ENCODE measurements around the gene DBNL.

The DBNL gene

DNA sequence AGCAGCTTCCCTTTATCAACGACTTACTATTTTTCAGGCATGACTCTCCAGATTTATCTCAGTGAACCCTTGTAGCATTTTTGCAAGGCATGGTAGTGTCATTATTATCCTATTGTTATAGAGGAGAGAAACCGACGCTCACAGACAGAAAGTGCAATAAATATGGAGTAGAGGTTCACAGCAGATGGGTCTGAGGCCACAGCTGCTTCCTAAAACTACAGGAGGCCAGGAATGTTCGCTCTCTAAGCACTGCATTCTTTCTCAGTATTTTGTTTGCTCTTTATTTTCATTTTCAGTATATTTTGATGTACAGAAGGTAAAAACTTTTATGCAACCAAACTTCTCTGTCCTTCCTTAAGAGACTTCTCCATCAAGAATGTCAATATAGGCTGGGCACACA is 55.2 kb downstream of the DBNL start:
- H3K4me3 Mint-ChIP-seq: no peak overlapping the region
- intact Hi-C loops (cut with micrococcal nuclease): no loop called here
- no peak overlapping the region for H3K27ac Mint-ChIP-seq
- H3K9me3 Mint-ChIP-seq: no peaks in the 10 kb centered on the region
- H3K36me3 Mint-ChIP-seq (ENCODE audit: low read depth): no peaks in the 10 kb centered on the region
- peaks cover 5% of the 10 kb centered on the region for H3K4me1 Mint-ChIP-seq (ENCODE audit: low read depth)
- H3K27me3 Mint-ChIP-seq: peaks cover 24% of the 10 kb centered on the region

DNA sequence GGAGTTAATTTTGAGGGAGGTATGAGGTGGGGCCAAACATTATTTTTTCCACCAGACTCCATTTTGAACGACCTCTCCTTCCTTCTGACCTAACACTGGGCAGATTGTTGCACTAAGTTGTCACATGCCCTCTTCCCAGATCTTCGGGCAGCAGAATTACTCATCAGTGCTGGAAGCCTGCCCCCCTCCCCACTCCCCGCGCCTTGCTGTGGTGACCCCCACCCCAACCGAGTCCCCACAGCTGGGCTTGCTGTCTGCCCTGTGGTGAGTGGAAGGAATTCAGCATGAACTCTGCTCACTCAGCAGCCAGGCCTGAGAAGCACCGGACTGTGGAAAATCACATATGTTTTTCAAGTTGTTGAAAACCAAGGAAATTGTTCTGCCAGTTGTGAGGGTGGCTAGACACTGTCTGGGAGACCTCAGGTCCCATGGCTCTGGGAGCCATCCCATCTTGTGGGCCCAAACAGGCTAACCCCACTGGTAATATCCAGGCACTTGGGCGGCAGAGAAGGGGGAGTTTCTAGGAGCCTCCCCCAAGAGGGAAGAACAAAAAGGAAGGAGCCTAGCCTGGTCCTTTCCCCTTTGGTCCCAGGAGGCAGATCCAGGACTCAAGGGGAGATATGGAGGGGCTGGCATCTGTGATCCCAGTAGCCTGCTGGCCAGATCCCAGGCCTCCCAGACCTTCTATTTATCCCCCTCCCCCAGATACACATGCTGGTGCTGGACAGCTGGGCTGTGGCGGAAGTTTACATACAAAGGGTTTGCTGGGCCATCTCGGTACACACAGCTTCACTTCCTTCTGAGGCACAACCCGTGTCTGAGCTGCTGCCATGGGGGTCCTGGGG is 56.2 kb downstream of the DBNL start:
- no peak overlapping the region for H3K4me3 Mint-ChIP-seq
- H3K36me3 Mint-ChIP-seq (ENCODE audit: low read depth): no peaks in the 10 kb centered on the region
- no peaks in the 10 kb centered on the region for H3K9me3 Mint-ChIP-seq
- intact Hi-C loops (cut with micrococcal nuclease): no loop called here
- H3K4me1 Mint-ChIP-seq (ENCODE audit: low read depth): peaks cover 2% of the 10 kb centered on the region
- no peak overlapping the region for H3K27ac Mint-ChIP-seq
- H3K27me3 Mint-ChIP-seq: peaks cover 31% of the 10 kb centered on the region

DNA sequence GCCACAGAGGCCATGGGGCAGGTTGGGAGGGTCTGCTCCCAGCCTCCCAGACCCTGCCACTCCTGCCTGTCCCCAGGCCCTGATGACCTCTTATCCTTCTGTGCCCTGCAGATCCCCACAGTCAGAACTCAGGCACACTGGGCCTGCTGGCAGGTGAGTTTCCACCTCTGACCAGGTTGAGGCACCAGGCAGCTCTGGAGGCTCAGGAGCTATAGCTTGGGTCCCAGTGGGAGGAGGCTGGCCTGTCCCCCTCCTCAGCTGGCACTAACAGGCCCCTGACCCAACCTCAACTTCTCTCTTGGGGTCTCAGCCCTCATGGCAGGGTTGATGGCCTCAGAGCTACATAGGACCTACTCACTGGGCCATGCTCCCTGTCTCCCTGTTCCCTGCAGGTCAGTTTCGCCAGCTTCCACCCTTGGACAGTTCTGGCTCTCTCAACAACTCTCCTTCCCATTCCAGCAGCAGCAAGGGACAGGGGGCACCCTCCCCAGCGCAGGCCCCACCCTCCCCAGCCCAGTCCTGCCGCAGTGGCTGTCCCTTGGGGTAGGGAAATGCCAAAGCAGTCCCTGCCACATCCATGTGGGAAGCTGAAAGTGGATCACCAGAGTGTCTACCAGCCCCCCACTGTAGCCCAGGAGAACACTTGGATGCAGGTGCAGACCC is 56.9 kb downstream of the DBNL start:
- Mint-ChIP-seq H3K9me3 (no peaks in the 10 kb centered on the region), H3K4me1 (ENCODE audit: low read depth) (peaks cover 6% of the 10 kb centered on the region), H3K4me3 (no peak overlapping the region), H3K27me3 (peaks cover 38% of the 10 kb centered on the region), H3K27ac (no peak overlapping the region), H3K36me3 (ENCODE audit: low read depth) (no peaks in the 10 kb centered on the region)
- intact Hi-C loops (cut with micrococcal nuclease): no loop called here

GRCh38 chr7:44101966-44102845 is 57.7 kb downstream of the DBNL start:
- Mint-ChIP-seq H3K4me3 (no peak overlapping the region), H3K4me1 (ENCODE audit: low read depth) (peaks cover 6% of the 10 kb centered on the region), H3K36me3 (ENCODE audit: low read depth) (no peaks in the 10 kb centered on the region), H3K27ac (no peak overlapping the region), H3K27me3 (peaks cover 38% of the 10 kb centered on the region), H3K9me3 (no peaks in the 10 kb centered on the region)
- intact Hi-C loops (cut with micrococcal nuclease): no loop called here

GRCh38 chr7:44102846-44103565 is 58.5 kb downstream of the DBNL start:
- intact Hi-C loops (cut with micrococcal nuclease): no loop called here
- H3K27me3 Mint-ChIP-seq: peaks cover 38% of the 10 kb centered on the region
- H3K4me3 Mint-ChIP-seq: no peak overlapping the region
- no peaks in the 10 kb centered on the region for H3K36me3 Mint-ChIP-seq (ENCODE audit: low read depth)
- no peaks in the 10 kb centered on the region for H3K9me3 Mint-ChIP-seq
- H3K27ac Mint-ChIP-seq: no peak overlapping the region
- peaks cover 6% of the 10 kb centered on the region for H3K4me1 Mint-ChIP-seq (ENCODE audit: low read depth)

DNA sequence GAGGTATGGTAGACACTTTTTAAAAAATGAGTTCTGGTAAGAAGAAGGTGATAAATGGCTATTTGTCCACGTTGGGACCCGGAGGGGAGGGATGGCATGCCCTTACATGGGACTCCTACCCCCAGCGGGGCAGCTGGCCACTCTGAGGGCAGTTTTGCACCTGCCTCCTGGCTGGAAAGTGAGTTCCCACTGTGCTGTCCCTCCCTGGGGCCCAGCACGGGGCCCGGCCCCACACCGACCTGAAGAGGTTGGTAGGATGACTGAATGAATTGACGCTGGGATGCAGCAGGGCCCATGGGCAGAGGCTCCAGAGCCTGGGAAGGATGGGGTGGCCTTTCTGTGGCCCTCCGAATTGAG is 59.0 kb downstream of the DBNL start:
- Mint-ChIP-seq H3K4me3 (no peak overlapping the region), H3K27ac (no peak overlapping the region), H3K4me1 (ENCODE audit: low read depth) (peaks cover 6% of the 10 kb centered on the region), H3K27me3 (peaks cover 38% of the 10 kb centered on the region), H3K36me3 (ENCODE audit: low read depth) (no peaks in the 10 kb centered on the region), H3K9me3 (no peaks in the 10 kb centered on the region)
- intact Hi-C loops (cut with micrococcal nuclease): no loop called here

DNA sequence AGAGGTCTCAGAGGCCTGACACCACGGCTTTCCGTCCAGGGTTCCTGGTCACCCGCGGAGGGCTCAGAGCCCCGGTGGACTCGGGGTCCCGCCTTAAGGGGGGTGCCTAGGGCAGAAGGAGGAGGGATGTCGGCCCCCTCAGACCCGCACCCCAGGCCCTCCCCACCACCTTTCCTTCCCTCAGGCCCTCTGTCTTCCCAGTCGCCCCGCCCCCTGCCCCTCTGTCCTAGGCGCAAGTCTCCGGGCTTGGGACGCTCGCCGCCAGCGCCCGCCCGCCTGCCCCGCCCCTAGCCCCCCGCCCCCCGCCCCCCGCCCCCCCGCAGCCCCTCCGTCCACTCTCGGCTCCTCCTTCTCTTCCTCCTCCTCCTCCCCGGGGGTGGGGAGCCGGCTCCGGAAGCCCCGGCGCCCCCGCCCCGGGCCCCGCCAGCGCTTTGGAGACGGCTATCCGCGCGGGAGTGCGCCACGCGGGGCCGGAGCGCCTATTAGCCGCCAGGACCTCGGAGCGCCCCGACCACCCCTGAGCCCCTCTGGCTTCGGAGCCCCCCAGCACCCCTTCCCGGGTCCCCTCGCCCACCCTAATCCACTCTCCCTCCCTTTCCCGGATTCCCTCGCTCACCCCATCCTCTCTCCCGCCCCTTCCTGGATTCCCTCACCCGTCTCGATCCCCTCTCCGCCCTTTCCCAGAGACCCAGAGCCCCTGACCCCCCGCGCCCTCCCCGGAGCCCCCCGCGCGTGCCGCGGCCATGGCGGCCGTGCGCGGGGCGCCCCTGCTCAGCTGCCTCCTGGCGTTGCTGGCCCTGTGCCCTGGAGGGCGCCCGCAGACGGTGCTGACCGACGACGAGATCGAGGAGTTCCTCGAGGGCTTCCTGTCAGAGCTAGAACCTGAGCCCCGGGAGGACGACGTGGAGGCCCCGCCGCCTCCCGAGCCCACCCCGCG is 59.7 kb downstream of the DBNL start, which contains the start of gene AEBP1:
Gene AEBP1, plus strand, starts transcription at position 423 of the 937 bp plus-strand sequence. Its CDS starts 321 bp downstream, at position 744.
- Mint-ChIP-seq H3K36me3 (ENCODE audit: low read depth) (no peaks in the 10 kb centered on the region), H3K4me1 (ENCODE audit: low read depth) (peaks cover 6% of the 10 kb centered on the region), H3K27ac (no peak within 1 kb of the TSS), H3K9me3 (no peaks in the 10 kb centered on the region), H3K4me3 (no peak within 1 kb of the TSS), H3K27me3 (peaks cover 38% of the 10 kb centered on the region)
- intact Hi-C loops (cut with micrococcal nuclease): no loop called here

DNA sequence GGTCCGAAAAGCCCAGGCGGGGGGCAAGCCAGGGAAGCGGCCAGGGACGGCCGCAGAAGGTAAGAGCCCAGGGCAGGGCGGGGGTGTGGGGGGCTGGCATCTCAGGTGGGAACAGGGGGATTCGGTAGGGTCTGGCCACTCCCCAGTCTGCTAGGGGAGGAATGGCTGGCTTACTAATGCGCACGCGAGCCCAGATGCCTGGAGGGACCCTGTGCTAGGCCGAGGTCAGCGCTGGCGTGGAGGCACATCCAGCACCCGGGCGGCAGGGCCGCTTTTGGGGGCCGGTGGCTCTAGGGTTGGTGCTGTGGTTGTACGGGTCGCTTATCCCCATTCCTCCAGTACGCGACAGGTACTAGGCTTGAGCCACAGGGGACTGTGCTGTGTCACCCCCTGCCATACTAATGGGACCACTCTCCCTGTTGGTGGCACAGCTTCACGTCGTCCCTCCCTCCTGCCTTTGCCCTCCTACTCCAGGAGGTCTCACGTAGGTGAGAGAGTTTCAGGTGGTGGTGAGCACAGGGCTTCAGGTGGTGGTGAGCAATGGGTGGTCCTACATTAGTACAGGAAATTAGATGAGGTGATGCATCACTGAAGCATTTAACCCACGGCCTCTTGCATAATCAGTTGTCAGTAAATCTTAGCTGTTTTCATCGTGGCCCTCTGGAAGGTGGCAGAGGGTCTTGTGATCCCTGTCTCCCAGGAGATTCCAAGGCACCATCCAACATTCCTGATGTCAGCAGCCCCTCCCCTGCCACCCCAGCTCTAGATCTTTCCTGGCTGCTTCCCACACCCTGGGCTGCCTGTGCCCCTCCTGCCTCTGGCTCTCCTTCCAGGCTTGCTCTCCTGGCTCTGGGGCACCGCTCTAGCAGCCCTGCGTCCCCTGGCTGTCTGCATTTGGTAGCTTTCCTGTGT is 60.6 kb downstream of the DBNL start:
- H3K4me1 Mint-ChIP-seq (ENCODE audit: low read depth): peaks cover 6% of the 10 kb centered on the region
- intact Hi-C loops (cut with micrococcal nuclease): no loop called here
- no peaks in the 10 kb centered on the region for H3K36me3 Mint-ChIP-seq (ENCODE audit: low read depth)
- H3K27ac Mint-ChIP-seq: no peak overlapping the region
- no peak overlapping the region for H3K4me3 Mint-ChIP-seq
- H3K9me3 Mint-ChIP-seq: no peaks in the 10 kb centered on the region
- H3K27me3 Mint-ChIP-seq: peaks cover 38% of the 10 kb centered on the region

DNA sequence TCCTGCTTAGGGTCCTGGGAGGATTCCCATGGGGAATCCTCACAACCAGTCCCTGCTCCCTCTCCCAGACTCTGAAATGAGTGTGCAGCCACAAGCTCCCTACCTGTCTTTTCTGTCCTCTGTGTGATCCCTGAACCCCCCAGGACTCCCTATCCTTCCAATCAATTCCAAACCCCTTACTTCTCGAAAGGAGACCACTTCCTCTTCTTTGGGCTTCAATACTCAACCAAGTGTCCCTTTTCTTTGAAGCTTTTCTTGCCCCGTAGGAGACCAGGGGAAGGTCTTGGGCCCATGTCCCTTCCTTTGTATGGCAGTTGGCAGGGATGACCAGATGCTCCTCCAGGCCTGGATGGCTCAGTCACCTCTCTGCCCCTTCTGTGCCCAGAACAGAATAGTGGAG is 61.3 kb downstream of the DBNL start:
- H3K36me3 Mint-ChIP-seq (ENCODE audit: low read depth): no peaks in the 10 kb centered on the region
- H3K4me3 Mint-ChIP-seq: no peak overlapping the region
- H3K4me1 Mint-ChIP-seq (ENCODE audit: low read depth): peaks cover 6% of the 10 kb centered on the region
- H3K9me3 Mint-ChIP-seq: no peaks in the 10 kb centered on the region
- peaks cover 38% of the 10 kb centered on the region for H3K27me3 Mint-ChIP-seq
- intact Hi-C loops (cut with micrococcal nuclease): no loop called here
- no peak overlapping the region for H3K27ac Mint-ChIP-seq

- Mint-ChIP-seq H3K27me3 (peaks cover 38% of the 10 kb centered on the region), H3K36me3 (ENCODE audit: low read depth) (no peaks in the 10 kb centered on the region), H3K4me3 (no peak overlapping the region), H3K9me3 (no peaks in the 10 kb centered on the region), H3K4me1 (ENCODE audit: low read depth) (peaks cover 6% of the 10 kb centered on the region), H3K27ac (no peak overlapping the region)
- intact Hi-C loops (cut with micrococcal nuclease): no loop called here
These were observed 62.0 kb downstream of the DBNL start for GRCh38 chr7:44106311-44107065.

GRCh38 chr7:44107116-44107960 is 62.8 kb downstream of the DBNL start:
- no peak overlapping the region for H3K27ac Mint-ChIP-seq
- peaks cover 6% of the 10 kb centered on the region for H3K4me1 Mint-ChIP-seq (ENCODE audit: low read depth)
- peaks cover 35% of the 10 kb centered on the region for H3K27me3 Mint-ChIP-seq
- no peaks in the 10 kb centered on the region for H3K36me3 Mint-ChIP-seq (ENCODE audit: low read depth)
- intact Hi-C loops (cut with micrococcal nuclease): no loop called here
- H3K9me3 Mint-ChIP-seq: no peaks in the 10 kb centered on the region
- no peak overlapping the region for H3K4me3 Mint-ChIP-seq

Measured in dendritic cell treated with granulocyte-macrophage colony-stimulating factor and Interleukin-4, amounts not matched to agents 40 ng/mL and 50 ng/mL, for 4 days (primary cell).